Naive thymus-derived CD8-positive, alpha-beta T cell (primary cell): ENCODE data around the gene COA1. TPM values are rescaled to one million over a fixed set of nuclear protein-coding genes. Genes with fewer than 3 reads are reported as not detected.

Experiments used
- ATAC-seq, 2 donors: fragments of 150-1000 bp; cut with Tn5 transposase in 1 of 2; sonication (Bioruptor Pico), chemical (Tn5 transposase) in 1 of 2; 1 replicate in 1 of 2; 2 replicates in 1 of 2; pipeline ENCODE4 v1.10.0; 2021; ENCODE audit warnings: mild to moderate bottlenecking in 2 of 2, moderate library complexity in 2 of 2
- POLR2A ChIA-PET: fragments of 350-600 bp; sonication (Branson Sonifier 250); formaldehyde crosslinking; loops from one replicate; lab custom pipeline; 2021; ENCODE audit warnings: antibody characterized with exemption; lab: Charles Lee
- DNase-seq, 10 donors: peaks; one replicate each; pipeline versions ENCODE4 v3.0.0 to v3.0.0-alpha.2; 2020 to 2022
- H3K27ac Mint-ChIP-seq, 10 donors: one replicate each; pipeline ENCODE4 v1.8.0; 2020 to 2022; ENCODE audit warnings: mild to moderate bottlenecking in 10 of 10, mixed read lengths in 10 of 10, moderate library complexity in 4 of 10, inconsistent platforms in 1 of 10
- H3K27me3 Mint-ChIP-seq, 5 donors: one replicate each; pipeline ENCODE4 v1.8.0; 2021 to 2022; ENCODE audit warnings: mixed read lengths in 5 of 5
- H3K36me3 Mint-ChIP-seq, 3 donors: one replicate each; pipeline ENCODE4 v1.8.0; 2020 to 2022; ENCODE audit warnings: mixed read lengths in 3 of 3, mild to moderate bottlenecking in 2 of 3, inconsistent platforms in 1 of 3
- H3K4me1 Mint-ChIP-seq, 4 donors: one replicate each; pipeline ENCODE4 v1.8.0; 2021 to 2022; ENCODE audit warnings: mixed read lengths in 4 of 4
- H3K4me3 Mint-ChIP-seq, 10 donors: one replicate each; pipeline ENCODE4 v1.8.0; 2020 to 2022; ENCODE audit warnings: mild to moderate bottlenecking in 10 of 10, mixed read lengths in 10 of 10, moderate library complexity in 6 of 10, inconsistent platforms in 1 of 10
- H3K9me3 Mint-ChIP-seq, 9 donors: one replicate each; pipeline ENCODE4 v1.8.0; 2020 to 2022; ENCODE audit warnings: mixed read lengths in 9 of 9, mild to moderate bottlenecking in 3 of 9, inconsistent platforms in 1 of 9, moderate library complexity in 1 of 9
- polyA plus RNA-seq, 3 donors: library from polyadenylated mRNA; unstranded; fragments of 300-500 nt; fragmentation: Illumina TruSeq; gene quantifications; one replicate each; pipeline ENCODE4 v1.2.3, GENCODE V29; 2021
- total RNA-seq, 8 experiments: library from RNA in 2 of 8; stranded (reverse) in 2 of 8; gene quantifications; one replicate each; pipeline ENCODE4 v1.2.3 and lab custom pipeline; 2021 to 2026

COA1 gene
- total and polyA plus RNA-seq, 5 experiments from 2014 or later, result 102 to 219 (median 121) TPM

DNA sequence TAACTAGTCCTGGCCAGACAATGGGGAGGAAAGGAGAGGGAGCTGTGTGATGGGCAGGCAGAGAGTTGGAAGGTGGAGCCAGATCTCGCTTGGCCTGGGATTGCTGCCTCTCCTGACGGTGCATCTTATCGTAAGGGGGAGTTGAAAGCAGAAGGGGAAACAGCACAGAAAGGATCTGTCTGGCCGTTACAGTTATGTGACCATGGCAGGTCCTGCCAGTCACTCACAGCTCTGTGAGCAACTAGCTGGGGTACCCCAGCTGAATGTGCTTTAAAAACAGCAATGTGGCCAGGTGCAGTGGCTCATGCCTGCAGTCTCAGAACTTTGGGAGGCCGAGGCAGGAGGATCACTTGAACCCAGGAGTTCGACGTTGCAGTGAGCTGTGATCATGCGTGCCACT, 37.2 kb upstream of the COA1 start:
- POLR2A ChIA-PET, result no interaction called here

DNA sequence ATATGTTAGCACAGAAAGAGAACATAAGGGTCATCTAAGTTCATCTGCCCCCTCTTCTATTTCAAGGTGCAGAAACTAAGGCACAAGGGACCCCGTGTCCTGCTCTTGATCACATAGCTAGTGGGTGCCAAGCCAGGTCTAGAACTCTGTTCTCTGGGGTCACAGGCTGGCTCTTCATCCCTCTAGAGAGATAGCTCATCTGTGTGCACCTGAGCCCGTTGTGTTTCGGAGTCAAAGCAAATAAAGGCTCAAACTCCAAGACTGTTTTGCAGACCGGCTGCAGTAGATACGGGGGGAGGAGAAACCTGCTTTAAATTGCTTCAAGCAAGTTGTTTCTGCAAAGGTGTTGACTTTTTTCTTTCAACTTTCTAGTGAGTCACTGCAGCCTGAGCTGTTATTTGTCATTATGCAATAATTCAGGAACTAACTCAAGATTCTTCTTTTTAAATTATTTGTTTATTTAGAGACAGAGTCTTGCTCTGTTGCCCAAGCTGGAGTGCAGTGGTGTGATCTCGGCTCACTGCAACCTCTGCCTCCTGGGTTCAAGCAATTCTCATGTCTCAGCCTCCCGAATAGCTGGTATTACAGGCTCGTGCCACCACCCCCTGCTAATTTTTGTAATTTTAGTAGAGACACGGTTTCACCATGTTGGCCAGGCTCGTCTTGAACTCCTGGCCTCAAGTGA, 35.6 kb upstream of the COA1 start:
- POLR2A ChIA-PET, result interaction anchor here (0.7 to 1.2 kb wide), 2 partner anchors 35 to 1320 kb away, joined by 3 to 5 read pairs; partner anchors contain the start of gene COA1
- Mint-ChIP-seq H3K4me1 (peaks cover 10 to 45% (median 35%) of the 10 kb centered on the region in 4 donors), H3K27ac (peak overlapping the region in 8 of 10 donors; percentile 37 to 86 (median 58)), H3K9me3 (no peaks in the 10 kb centered on the region), H3K36me3 (no peaks in the 10 kb centered on the region), H3K27me3 (no peaks in the 10 kb centered on the region), H3K4me3 (peak overlapping the region in 8 of 10 donors; percentile 5 to 74 (median 62))
- DNase-seq (no peak), ATAC-seq (peak in 1 of 2 donors; percentile 23)

More for the DNA sequence above, 37.2 kb upstream of the COA1 start:
- H3K27ac Mint-ChIP-seq, result peak overlapping the region in 1 of 10 donors; percentile 77
- no peaks in the 10 kb centered on the region for H3K9me3 Mint-ChIP-seq
- H3K4me3 Mint-ChIP-seq, result no peak overlapping the region
- H3K36me3 Mint-ChIP-seq, result peaks cover 0 to 5% (median 4%) of the 10 kb centered on the region in 3 donors
- ATAC-seq (no peak), DNase-seq (no peak)
- H3K4me1 Mint-ChIP-seq, result peaks cover 13 to 40% (median 27%) of the 10 kb centered on the region in 4 donors
- H3K27me3 Mint-ChIP-seq, result no peaks in the 10 kb centered on the region

DNA sequence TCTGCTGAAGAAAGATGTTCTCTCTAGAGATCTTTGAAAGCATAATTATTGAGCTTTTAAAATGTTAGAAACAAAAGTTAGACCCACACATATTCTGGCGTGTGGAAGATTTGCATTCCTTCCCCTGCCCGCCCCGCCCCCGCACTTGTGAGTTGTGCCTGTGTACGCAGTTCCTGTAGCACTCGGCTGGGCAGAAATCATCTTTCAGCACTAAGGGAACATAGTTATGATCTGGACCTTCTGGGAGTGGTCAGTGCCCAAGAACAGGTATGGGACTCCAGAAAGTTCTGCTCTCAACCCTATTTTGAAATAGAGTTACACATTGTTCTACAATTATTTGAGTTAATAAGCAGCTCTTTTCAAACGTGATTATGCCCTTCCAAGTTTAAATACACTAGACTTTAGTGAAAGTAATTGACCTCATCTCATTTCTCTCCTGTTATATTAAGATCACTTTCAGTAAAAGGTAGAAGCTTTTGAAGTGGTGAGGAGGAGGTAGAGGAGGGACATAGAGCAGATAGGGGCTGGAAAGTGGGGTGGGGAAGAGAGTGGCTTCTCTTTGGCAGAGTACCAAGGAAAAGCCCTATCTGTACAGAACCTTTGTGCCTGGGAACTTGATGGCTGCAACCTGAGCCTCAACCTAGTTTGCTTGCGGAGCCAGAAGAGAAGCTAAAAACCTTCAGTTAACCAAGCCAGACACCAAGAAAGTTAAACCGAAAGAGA, 34.9 kb upstream of the COA1 start:
- POLR2A ChIA-PET, result interaction anchor here (0.7 to 1.2 kb wide), 2 partner anchors 35 to 1321 kb away, joined by 3 to 5 read pairs; partner anchors contain the start of gene COA1
- Mint-ChIP-seq H3K36me3 (no peaks in the 10 kb centered on the region), H3K4me1 (peaks cover 10 to 50% (median 37%) of the 10 kb centered on the region in 4 donors), H3K27ac (peak overlapping the region; percentile 2 to 86 (median 66)), H3K4me3 (peak overlapping the region; percentile 12 to 78 (median 65)), H3K27me3 (no peaks in the 10 kb centered on the region), H3K9me3 (no peaks in the 10 kb centered on the region)
- DNase-seq (peak in 6 of 10 donors; percentile 4 to 33 (median 10)), ATAC-seq (peak; percentile 71 to 86)

- Mint-ChIP-seq H3K27ac (peak overlapping the region in 4 of 10 donors; percentile 20 to 73 (median 41)), H3K4me3 (peak overlapping the region in 3 of 10 donors; percentile 15 to 47 (median 38)), H3K9me3 (no peaks in the 10 kb centered on the region), H3K4me1 (peaks cover 10 to 48% (median 37%) of the 10 kb centered on the region in 4 donors), H3K27me3 (no peaks in the 10 kb centered on the region), H3K36me3 (no peaks in the 10 kb centered on the region)
- ATAC-seq (no peak), DNase-seq (no peak)
- POLR2A ChIA-PET, result no interaction called here
Measured at GRCh38 chr7:43763183-43763582, 33.9 kb upstream of the COA1 start.

GRCh38 chr7:43761938-43762692, 32.8 kb upstream of the COA1 start:
- H3K4me1 Mint-ChIP-seq, result peaks cover 17 to 53% (median 46%) of the 10 kb centered on the region in 4 donors

DNA sequence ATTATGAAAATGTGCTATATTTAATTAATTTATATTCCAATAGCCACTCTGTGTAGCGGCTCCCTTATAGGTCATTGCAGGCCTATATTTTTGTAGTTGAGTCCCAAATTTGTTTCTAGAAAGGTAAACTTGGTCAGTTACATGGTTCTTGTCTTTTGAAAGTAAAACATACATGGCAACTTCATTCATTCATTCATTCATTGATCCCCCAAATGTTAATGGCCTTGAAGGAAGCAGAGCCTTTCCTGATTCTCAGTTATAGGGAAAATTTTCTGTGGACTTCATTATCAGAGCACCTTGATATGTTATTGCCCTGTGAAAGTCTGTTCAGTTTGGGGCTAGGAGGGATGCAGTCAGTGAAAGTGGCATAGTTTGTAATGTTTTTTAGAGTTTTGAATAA, 32.1 kb upstream of the COA1 start:
- POLR2A ChIA-PET, result no interaction called here
- H3K9me3 Mint-ChIP-seq, result no peaks in the 10 kb centered on the region
- H3K4me3 Mint-ChIP-seq, result no peak overlapping the region
- H3K36me3 Mint-ChIP-seq, result no peaks in the 10 kb centered on the region
- no peak overlapping the region for H3K27ac Mint-ChIP-seq
- no peak for DNase-seq
- peaks cover 0 to under 1% (median 0%) of the 10 kb centered on the region in 5 donors for H3K27me3 Mint-ChIP-seq
- H3K4me1 Mint-ChIP-seq, result peaks cover 19 to 54% (median 46%) of the 10 kb centered on the region in 4 donors
- ATAC-seq, result no peak

More at GRCh38 chr7:43761938-43762692, 32.8 kb upstream of the COA1 start:
- H3K36me3 Mint-ChIP-seq, result no peaks in the 10 kb centered on the region
- ATAC-seq (no peak), DNase-seq (no peak)
- H3K27me3 Mint-ChIP-seq, result no peaks in the 10 kb centered on the region
- POLR2A ChIA-PET, result no interaction called here
- H3K9me3 Mint-ChIP-seq, result no peaks in the 10 kb centered on the region
- peak overlapping the region in 1 of 10 donors; percentile 11 for H3K27ac Mint-ChIP-seq
- no peak overlapping the region for H3K4me3 Mint-ChIP-seq

- H3K27me3 Mint-ChIP-seq, result peaks cover 0 to 3% (median 0%) of the 10 kb centered on the region in 5 donors
- H3K36me3 Mint-ChIP-seq, result no peaks in the 10 kb centered on the region
- H3K4me3 Mint-ChIP-seq, result peak overlapping the region in 2 of 10 donors; percentile 13 to 55
- H3K27ac Mint-ChIP-seq, result no peak overlapping the region
- ATAC-seq (no peak), DNase-seq (no peak)
- H3K4me1 Mint-ChIP-seq, result peaks cover 19 to 54% (median 46%) of the 10 kb centered on the region in 4 donors
- POLR2A ChIA-PET, result interaction anchor here (0.7 kb wide), 1 partner anchor 735 kb away, joined by 3 read pairs; no protein-coding TSS in a partner anchor
- H3K9me3 Mint-ChIP-seq, result no peaks in the 10 kb centered on the region
Measured at GRCh38 chr7:43760861-43761260, 31.5 kb upstream of the COA1 start.

GRCh38 chr7:43758822-43759683, 29.7 kb upstream of the COA1 start:
- H3K4me1 Mint-ChIP-seq, result peaks cover 12 to 43% (median 37%) of the 10 kb centered on the region in 4 donors
- no peaks in the 10 kb centered on the region for H3K9me3 Mint-ChIP-seq
- ATAC-seq (peak; percentile 71 to 76), DNase-seq (peak; percentile 29 to 65 (median 48))
- POLR2A ChIA-PET, result interaction anchor here (0.9 to 1.2 kb wide), 5 partner anchors 13 to 176 kb away, joined by 3 to 12 read pairs (median 3); partner anchors contain the start of genes COA1 and STK17A
- peaks cover 0 to 4% (median 0%) of the 10 kb centered on the region in 5 donors for H3K27me3 Mint-ChIP-seq
- peak overlapping the region; percentile 11 to 91 (median 85) for H3K27ac Mint-ChIP-seq
- no peaks in the 10 kb centered on the region for H3K36me3 Mint-ChIP-seq
- H3K4me3 Mint-ChIP-seq, result peak overlapping the region; percentile 61 to 94 (median 88)

DNA sequence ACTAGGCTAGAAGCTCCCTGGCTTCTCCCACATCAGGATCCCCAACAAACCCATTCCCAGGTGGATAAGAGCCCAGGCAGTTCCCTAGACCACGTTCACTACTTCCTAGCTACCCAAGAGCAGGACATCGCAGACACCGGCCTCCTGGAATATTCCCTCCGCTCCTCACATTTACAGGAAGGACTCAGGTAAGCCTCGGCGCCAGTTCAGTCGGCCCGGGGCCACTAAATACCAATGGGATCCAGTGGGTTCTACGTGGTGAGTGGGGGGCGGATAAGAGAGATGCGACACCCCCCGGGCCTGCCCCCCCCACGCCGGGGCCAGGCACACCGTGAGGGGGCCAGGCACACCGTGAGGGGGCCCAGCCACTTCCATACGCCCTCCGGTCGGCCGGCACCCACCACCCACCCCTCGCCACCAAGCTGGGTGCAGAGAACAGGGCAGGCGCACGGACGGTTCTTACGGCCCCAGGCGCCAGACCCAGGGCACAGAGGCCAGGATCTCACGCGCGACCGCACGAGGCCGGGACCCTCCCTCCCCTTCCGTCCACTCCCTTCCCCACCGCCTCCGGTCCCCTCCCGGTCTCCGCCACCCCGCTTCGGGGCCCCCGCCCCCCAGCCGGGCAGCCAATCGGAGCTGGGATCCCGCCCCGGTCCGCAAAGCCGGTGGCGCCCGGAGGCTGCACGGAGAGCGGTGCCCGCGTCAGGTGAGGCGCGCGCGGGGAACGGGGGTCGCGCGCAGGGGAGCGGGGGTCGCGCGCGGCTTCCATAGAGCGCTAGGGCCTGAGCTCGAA, 28.9 kb upstream of the COA1 start, which contains the start of gene BLVRA:
BLVRA (plus strand) TSS at position 652 of the 793 bp plus-strand sequence. CDS start 12,479 bp downstream, outside the sequence.
- peaks cover 0 to 4% (median 0%) of the 10 kb centered on the region in 5 donors for H3K27me3 Mint-ChIP-seq
- ATAC-seq (peak; percentile 78 to 87), DNase-seq (peak; percentile 49 to 82 (median 60))
- H3K36me3 Mint-ChIP-seq, result no peaks in the 10 kb centered on the region
- peak within 1 kb of the TSS; percentile 61 to 94 (median 88) for H3K4me3 Mint-ChIP-seq
- POLR2A ChIA-PET, result interaction anchor here (1.0 to 1.2 kb wide), 4 partner anchors 13 to 176 kb away, joined by 3 to 12 read pairs (median 3); partner anchors contain the start of genes COA1 and STK17A
- peaks cover 12 to 37% (median 32%) of the 10 kb centered on the region in 4 donors for H3K4me1 Mint-ChIP-seq
- H3K9me3 Mint-ChIP-seq, result no peaks in the 10 kb centered on the region
- H3K27ac Mint-ChIP-seq, result peak within 1 kb of the TSS; percentile 67 to 93 (median 88)

- H3K4me3 Mint-ChIP-seq, result peak overlapping the region; percentile 61 to 94 (median 82)
- no peaks in the 10 kb centered on the region for H3K9me3 Mint-ChIP-seq
- no peak for DNase-seq
- peaks cover 0 to 4% (median 0%) of the 10 kb centered on the region in 5 donors for H3K27me3 Mint-ChIP-seq
- no peaks in the 10 kb centered on the region for H3K36me3 Mint-ChIP-seq
- POLR2A ChIA-PET, result no interaction called here
- no peak for ATAC-seq
- peaks cover 12 to 31% (median 26%) of the 10 kb centered on the region in 4 donors for H3K4me1 Mint-ChIP-seq
- peak overlapping the region in 9 of 10 donors; percentile 3 to 93 (median 71) for H3K27ac Mint-ChIP-seq
Measured at GRCh38 chr7:43757073-43757720, 27.9 kb upstream of the COA1 start.
